ENCODE data around the gene MYOCOS. TPM values are rescaled to one million over a fixed set of nuclear protein-coding genes. Genes with fewer than 3 reads are reported as not detected.

Gene MYOCOS
- total and polyA plus RNA-seq, 2 donors (not counting 3 experiments of a cell fraction or from before 2014, with no cell fraction given) = not detected

GRCh38 chr1:171585715-171586114 lies 36.3 kb upstream of the MYOCOS start:
- Histone ChIP-seq H3K27me3 (ENCODE audit: control insufficient read depth in 2 of 2, insufficient read depth in 2 of 2, low read length in 2 of 2) (no peaks in the 10 kb centered on the region), H3K4me2 (ENCODE audit: insufficient read depth, low read length) (no peak overlapping the region), H3K4me3 (replicated peaks in 1 of 3; ENCODE audit: insufficient read depth in 1 of 3, low read depth in 1 of 3, low read length in 3 of 3) (no peak overlapping the region), H3K79me2 (ENCODE audit: control insufficient read depth, insufficient read depth, low read length) (no peaks in the 10 kb centered on the region), H3K36me3 (ENCODE audit: control insufficient read depth in 2 of 2, extremely low read depth in 1 of 2, insufficient read depth in 2 of 2, low read length in 2 of 2) (peaks cover 17 to 47% of the 10 kb centered on the region in 2 experiments), H2AFZ (ENCODE audit: low read depth, low read length) (no peak overlapping the region), H3K27ac (ENCODE audit: insufficient read depth, low read depth, low read length) (no peak overlapping the region), H4K20me1 (replicated peaks; ENCODE audit: control insufficient read depth, extremely low read depth, insufficient read depth, low read length) (no peaks in the 10 kb centered on the region), H3K9me1 (replicated peaks; ENCODE audit: control insufficient read depth, extremely low read depth, insufficient read depth, low read length) (no peaks in the 10 kb centered on the region), H3K9me3 (replicated peaks; ENCODE audit: control insufficient read depth, insufficient read depth, low read length) (no peaks in the 10 kb centered on the region), H3K4me1 (ENCODE audit: control insufficient read depth, extremely low read depth, insufficient read depth, low read length) (no peaks in the 10 kb centered on the region), H3K9ac (replicated peaks; ENCODE audit: extremely low read depth, insufficient read depth, low read length) (no peak overlapping the region)
- intact Hi-C loops (cut with micrococcal nuclease) (loop anchor here (5.0 kb wide), 1 partner anchor 53 kb away; no protein-coding TSS in a partner anchor), dilution Hi-C loops (cut with MboI; ENCODE audit: extremely low pct_ligation_motif_present, low sequenced_read_pairs) (no loop called here)
- BruUV-seq (replicated peaks) = no TSS peak
- no peak for DNase-seq (ENCODE audit: low read depth, low spot score)
- TF ChIP-seq GATA2 (IDR thresholded peaks at IDR 0.05; ENCODE audit: insufficient read depth, insufficient read length, low read depth, low read length) (no peak), JUN (IDR thresholded peaks at IDR 0.05; ENCODE audit: borderline replicate concordance, insufficient read depth, insufficient read length, low read depth) (no peak), POLR2A (IDR thresholded peaks at IDR 0.05; ENCODE audit: low read depth, low read length) (no peak), MYC (IDR thresholded peaks at IDR 0.05; ENCODE audit: low read depth, low read length) (no peak), FOS (IDR thresholded peaks at IDR 0.05; ENCODE audit: borderline replicate concordance, insufficient read depth, low read length) (no peak), POLR2AphosphoS5 (IDR thresholded peaks at IDR 0.05; ENCODE audit: insufficient read depth, low read depth, low read length) (no peak)
- TF ChIP-seq, protein P1, sequence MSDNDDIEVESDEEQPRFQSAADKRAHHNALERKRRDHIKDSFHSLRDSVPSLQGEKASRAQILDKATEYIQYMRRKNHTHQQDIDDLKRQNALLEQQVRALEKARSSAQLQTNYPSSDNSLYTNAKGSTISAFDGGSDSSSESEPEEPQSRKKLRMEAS (IDR thresholded peaks at IDR 0.05; ENCODE audit: insufficient read depth, insufficient read length) = no peak
- ChIA-PET POLR2A (no interaction called here), CTCF (no interaction called here)
- FAIRE-seq = no peak

DNA sequence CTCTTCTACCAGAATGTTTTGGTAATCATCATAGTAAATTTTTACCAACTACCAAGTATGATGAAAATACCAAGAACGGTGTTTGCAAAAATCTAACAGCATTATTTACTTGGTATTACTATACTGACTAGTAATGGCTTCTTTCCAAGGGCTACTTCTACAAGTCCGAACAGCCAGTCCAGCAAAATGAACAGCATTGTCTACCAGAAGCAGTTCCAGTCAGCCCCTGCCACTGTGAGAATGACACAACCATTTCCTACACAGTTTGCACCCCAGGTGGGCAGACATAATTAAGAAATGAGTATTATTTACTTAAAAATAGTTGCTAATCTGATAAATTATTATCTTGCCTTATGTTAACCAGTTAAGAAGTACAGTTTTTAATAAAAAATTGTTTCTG lies 33.8 kb upstream of the MYOCOS start:
- no peaks in the 10 kb centered on the region for H4K20me1 ChIP-seq (replicated peaks; ENCODE audit: control insufficient read depth, extremely low read depth, insufficient read depth, low read length)
- FAIRE-seq (no peak), DNase-seq (ENCODE audit: low read depth, low spot score) (no peak)
- H3K9me3 ChIP-seq (replicated peaks; ENCODE audit: control insufficient read depth, insufficient read depth, low read length) = no peaks in the 10 kb centered on the region
- ChIA-PET POLR2A (no interaction called here), CTCF (interaction anchor here (1.5 kb wide), 1 partner anchor 128 kb away, joined by 3 read pairs; no protein-coding TSS in a partner anchor)
- H3K4me2 ChIP-seq (ENCODE audit: insufficient read depth, low read length) = no peak overlapping the region
- no TSS peak for BruUV-seq (replicated peaks)
- H3K4me3 ChIP-seq (replicated peaks in 1 of 3; ENCODE audit: insufficient read depth in 1 of 3, low read depth in 1 of 3, low read length in 3 of 3) = no peak overlapping the region
- H3K36me3 ChIP-seq (ENCODE audit: control insufficient read depth in 2 of 2, extremely low read depth in 1 of 2, insufficient read depth in 2 of 2, low read length in 2 of 2) = peaks cover 22 to 43% of the 10 kb centered on the region in 2 experiments
- no peak overlapping the region for H3K27ac ChIP-seq (ENCODE audit: insufficient read depth, low read depth, low read length)
- no peaks in the 10 kb centered on the region for H3K79me2 ChIP-seq (ENCODE audit: control insufficient read depth, insufficient read depth, low read length)
- no peaks in the 10 kb centered on the region for H3K9me1 ChIP-seq (replicated peaks; ENCODE audit: control insufficient read depth, extremely low read depth, insufficient read depth, low read length)
- TF ChIP-seq MYC (IDR thresholded peaks at IDR 0.05; ENCODE audit: low read depth, low read length) = no peak
- TF ChIP-seq POLR2A (IDR thresholded peaks at IDR 0.05; ENCODE audit: low read depth, low read length) = no peak
- TF ChIP-seq, protein P1 (IDR thresholded peaks at IDR 0.05; ENCODE audit: insufficient read depth, insufficient read length) = no peak
- TF ChIP-seq POLR2AphosphoS5 (IDR thresholded peaks at IDR 0.05; ENCODE audit: insufficient read depth, low read depth, low read length) = no peak
- no peak for TF ChIP-seq CTCF (IDR thresholded peaks at IDR 0.05; ENCODE audit: extremely low read depth in 1 of 2, insufficient read depth in 1 of 2, low read depth in 1 of 2, low read length in 2 of 2)
- TF ChIP-seq FOS (IDR thresholded peaks at IDR 0.05; ENCODE audit: borderline replicate concordance, insufficient read depth, low read length) = no peak
- no peak for TF ChIP-seq EZH2 (IDR thresholded peaks at IDR 0.05; ENCODE audit: borderline replicate concordance, low read depth, low read length, severe bottlenecking)
- no peak for TF ChIP-seq JUN (IDR thresholded peaks at IDR 0.05; ENCODE audit: borderline replicate concordance, insufficient read depth, insufficient read length, low read depth)
- TF ChIP-seq GATA2 (IDR thresholded peaks at IDR 0.05; ENCODE audit: insufficient read depth, insufficient read length, low read depth, low read length) = no peak
- no peak overlapping the region for H3K9ac ChIP-seq (replicated peaks; ENCODE audit: extremely low read depth, insufficient read depth, low read length)
- no peaks in the 10 kb centered on the region for H3K27me3 ChIP-seq (ENCODE audit: control insufficient read depth in 2 of 2, insufficient read depth in 2 of 2, low read length in 2 of 2)
- dilution Hi-C loops (cut with MboI; ENCODE audit: extremely low pct_ligation_motif_present, low sequenced_read_pairs) = no loop called here
- intact Hi-C loops (cut with micrococcal nuclease) = loop anchor here (5.0 kb wide), 1 partner anchor 56 kb away; no protein-coding TSS in a partner anchor
- no peaks in the 10 kb centered on the region for H3K4me1 ChIP-seq (ENCODE audit: control insufficient read depth, extremely low read depth, insufficient read depth, low read length)
- no peak overlapping the region for H2AFZ ChIP-seq (ENCODE audit: low read depth, low read length)
